Mucosa of descending colon (tissue), 3 donors: Measurements from ENCODE around the gene VPS26C. TPM values are rescaled to one million over a fixed set of nuclear protein-coding genes. Genes with fewer than 3 reads are reported as not detected.

Source experiments
- ATAC-seq: fragments of 200-7000 bp; cut with Tn5 transposase; one replicate; pipeline ENCODE4 v1.9.1; 2020; ENCODE audit warnings: mild to moderate bottlenecking, moderate library complexity
- DNase-seq, 3 donors: peaks; one replicate each; pipeline ENCODE4 v3.0.0-alpha.2; 2020
- H3K36me3 ChIP-seq: fragments of 200-600 bp; one replicate; pipeline ENCODE4 v1.8.0; 2021; ENCODE audit warnings: low read depth, mild to moderate bottlenecking
- H3K4me1 ChIP-seq: fragments of 200-600 bp; one replicate; pipeline ENCODE4 v1.8.0; 2021; ENCODE audit warnings: low read depth, mild to moderate bottlenecking
- H3K4me3 ChIP-seq: fragments of 200-600 bp; one replicate; pipeline ENCODE4 v1.8.0; 2021; ENCODE audit warnings: mild to moderate bottlenecking
- H3K9me3 ChIP-seq: fragments of 200-600 bp; one replicate; pipeline ENCODE4 v1.8.0; 2021; ENCODE audit warnings: mild to moderate bottlenecking
- CTCF ChIP-seq: fragments of 200-600 bp; IDR thresholded peaks from one replicate; pipeline ENCODE4 v1.8.0; 2022; ENCODE audit warnings: antibody characterized with exemption, mild to moderate bottlenecking
- intact Hi-C, 2 donors: fragments of 100-400 bp; cut with DNase I in 1 of 2; cut with micrococcal nuclease in 1 of 2; formaldehyde crosslinking; loops; one replicate each; pipeline versions ENCODE4 v1.11.0 to v1.11.1; 2022; cut with DNase I, micrococcal nuclease
- total RNA-seq, 3 donors: library from RNA; stranded (reverse); fragmentation: NEBNext Ultra II Directional in 2 of 3; extraction: Animal tissue kit (Norgen Biotek cat#: 25700) in 2 of 3; gene quantifications; one replicate each; pipeline versions ENCODE4 v1.2.1 to v1.2.4, GENCODE V29; 2021 to 2023
- donor health status: DM: no; HTN: no; CAD: no; lungs with moderate emphysema.
- donor health status: DM: no; HTN: no; CAD: no.
- donor health status: DM: no; HTN: yes; CAD: no.

Gene VPS26C
- total RNA-seq, 3 donors from 2014 or later = 62.7 to 72.4 (median 71.8) TPM

- no peak overlapping the region for H3K4me3 ChIP-seq
- ATAC-seq (no peak), DNase-seq (no peak)
- H3K36me3 ChIP-seq = no peaks in the 10 kb centered on the region
- H3K9me3 ChIP-seq = no peaks in the 10 kb centered on the region
- intact Hi-C loops = no loop called here
- no peaks in the 10 kb centered on the region for H3K4me1 ChIP-seq
- no peak for TF ChIP-seq CTCF
Measured at GRCh38 chr21:37243961-37244360, 23.2 kb downstream of the VPS26C start.

GRCh38 chr21:37241426-37241825 is 25.7 kb downstream of the VPS26C start:
- Histone ChIP-seq H3K4me3 (no peak overlapping the region), H3K36me3 (no peaks in the 10 kb centered on the region), H3K4me1 (no peaks in the 10 kb centered on the region), H3K9me3 (no peaks in the 10 kb centered on the region)
- DNase-seq (no peak), ATAC-seq (no peak)
- intact Hi-C loops = no loop called here
- TF ChIP-seq CTCF = no peak

DNA sequence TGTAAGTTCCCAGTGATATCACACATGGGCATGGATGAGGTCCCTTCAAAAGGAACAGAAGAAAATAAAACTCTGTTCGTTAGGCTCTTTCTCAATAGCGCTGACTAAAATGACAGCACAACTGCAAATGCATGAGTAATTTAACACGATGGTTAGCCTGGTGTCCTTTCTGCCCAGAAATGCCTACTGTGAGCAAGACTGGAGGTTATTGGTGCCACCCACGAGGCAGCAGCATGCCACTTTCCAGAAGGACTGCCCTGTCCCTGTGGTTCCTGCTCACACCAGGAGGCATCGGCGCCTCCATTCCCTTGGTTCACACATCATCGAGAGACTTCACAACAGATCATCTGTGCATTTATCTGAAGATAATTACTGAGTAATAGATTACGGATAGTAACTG is 26.2 kb downstream of the VPS26C start:
- H3K4me3 ChIP-seq = no peak overlapping the region
- H3K4me1 ChIP-seq = no peaks in the 10 kb centered on the region
- no peak for TF ChIP-seq CTCF
- H3K36me3 ChIP-seq = no peaks in the 10 kb centered on the region
- intact Hi-C loops = no loop called here
- no peaks in the 10 kb centered on the region for H3K9me3 ChIP-seq
- ATAC-seq = no peak
- no peak for DNase-seq

DNA sequence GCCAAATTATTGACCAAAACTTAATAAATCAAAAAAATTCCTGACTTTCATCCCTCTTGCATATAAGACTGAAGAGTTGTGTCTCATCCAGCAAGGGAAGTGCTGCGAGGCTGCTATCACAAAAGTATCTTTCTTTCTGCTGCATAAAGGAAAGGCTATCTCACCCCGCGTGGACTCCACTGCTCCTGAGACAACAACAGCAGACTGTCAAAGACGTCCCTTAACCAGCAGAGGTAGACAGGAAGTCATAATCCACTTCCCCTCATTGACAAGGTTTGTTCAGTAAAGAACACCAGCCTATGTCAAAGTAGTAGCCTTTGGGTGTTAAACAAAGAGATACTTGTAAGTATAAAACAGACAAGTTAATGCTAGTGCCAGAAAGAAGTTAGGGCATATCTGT is 29.4 kb downstream of the VPS26C start:
- no peak for TF ChIP-seq CTCF
- H3K36me3 ChIP-seq = no peaks in the 10 kb centered on the region
- ATAC-seq (no peak), DNase-seq (no peak)
- H3K9me3 ChIP-seq = no peaks in the 10 kb centered on the region
- H3K4me3 ChIP-seq = no peak overlapping the region
- H3K4me1 ChIP-seq = no peaks in the 10 kb centered on the region
- intact Hi-C loops = no loop called here

DNA sequence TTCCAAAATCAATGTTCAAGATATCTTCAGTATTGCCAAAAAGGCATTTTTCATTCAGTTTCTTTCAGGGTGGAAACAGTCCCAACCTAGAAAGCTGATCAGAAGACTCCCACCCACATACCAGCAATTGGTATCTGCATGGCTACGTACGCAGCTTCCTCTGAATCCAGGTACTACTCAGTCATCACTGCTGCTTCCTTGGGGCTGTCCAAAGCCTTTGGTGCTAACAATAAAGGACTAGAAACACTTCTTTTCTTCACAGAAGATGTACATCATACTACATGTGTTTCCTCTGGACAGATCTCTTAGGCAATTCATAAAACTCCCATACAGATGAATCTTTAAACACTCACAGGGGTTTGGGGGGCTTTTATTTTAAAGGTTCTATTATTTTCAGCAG is 29.8 kb downstream of the VPS26C start:
- ATAC-seq = no peak
- TF ChIP-seq CTCF = no peak
- no peak overlapping the region for H3K4me3 ChIP-seq
- no peaks in the 10 kb centered on the region for H3K36me3 ChIP-seq
- no peaks in the 10 kb centered on the region for H3K9me3 ChIP-seq
- no peaks in the 10 kb centered on the region for H3K4me1 ChIP-seq
- no peak for DNase-seq
- intact Hi-C loops = no loop called here

GRCh38 chr21:37233551-37234146 is 33.5 kb downstream of the VPS26C start:
- TF ChIP-seq CTCF = no peak
- DNase-seq (no peak), ATAC-seq (no peak)
- Histone ChIP-seq H3K4me3 (no peak overlapping the region), H3K36me3 (no peaks in the 10 kb centered on the region), H3K4me1 (no peaks in the 10 kb centered on the region), H3K9me3 (no peaks in the 10 kb centered on the region)
- intact Hi-C loops = no loop called here
